NOMO-1 (cell line): ENCODE results near the gene ADISSP.

Experiments
- DNase-seq, 2 experiments: peaks; one replicate each; lab custom pipeline; 2025; ENCODE audit not compliant: unreplicated experiment in 2 of 2; lab: John Stamatoyannopoulos, UW

ADISSP gene

GRCh38 chr20:3723284-3723683 lies 44.3 kb downstream of the ADISSP start:
- DNase-seq: no peak

- DNase-seq: no peak
These were observed 45.6 kb downstream of the ADISSP start for GRCh38 chr20:3721912-3722311.

GRCh38 chr20:3720626-3721025 lies 46.9 kb downstream of the ADISSP start:
- no peak for DNase-seq

- no peak for DNase-seq
These were observed 47.5 kb downstream of the ADISSP start for GRCh38 chr20:3720068-3720467.

GRCh38 chr20:3719046-3719445 lies 48.5 kb downstream of the ADISSP start:
- DNase-seq: no peak

GRCh38 chr20:3716195-3716834 lies 51.2 kb downstream of the ADISSP start:
- DNase-seq: peak in 1 of 2 experiments; percentile 7

- DNase-seq: peak in 1 of 2 experiments; percentile 24
These were observed 53.5 kb downstream of the ADISSP start for GRCh38 chr20:3714092-3714491.

- peak; percentile 71 to 80 for DNase-seq
These were observed 55.2 kb downstream of the ADISSP start, which contains the start of gene SIGLEC1 for GRCh38 chr20:3712279-3712873. SIGLEC1 (minus strand) TSS chr20:3712600; CDS start chr20:3707128, 5,472 bp downstream.

GRCh38 chr20:3711484-3711941 lies 56.0 kb downstream of the ADISSP start:
- no peak for DNase-seq

- DNase-seq: peak; percentile 29 to 30
These were observed 56.7 kb downstream of the ADISSP start for GRCh38 chr20:3710703-3711483.

- DNase-seq: no peak
These were observed 57.5 kb downstream of the ADISSP start for GRCh38 chr20:3710011-3710466.

GRCh38 chr20:3707508-3707899 lies 60.0 kb downstream of the ADISSP start:
- no peak for DNase-seq

GRCh38 chr20:3706774-3707507 lies 60.6 kb downstream of the ADISSP start:
- DNase-seq: no peak

GRCh38 chr20:3705970-3706739 lies 61.4 kb downstream of the ADISSP start:
- DNase-seq: no peak

GRCh38 chr20:3705491-3705969 lies 62.0 kb downstream of the ADISSP start:
- no peak for DNase-seq

- no peak for DNase-seq
These were observed 63.5 kb downstream of the ADISSP start for GRCh38 chr20:3704087-3704486.
